Activated CD8-positive, alpha-beta memory T cell treated with anti-CD3 and anti-CD28 coated beads for 48 hours (primary cell): Measurements from ENCODE around the gene ZNF366.

ENCODE experiments used
- DNase-seq, 3 experiments: peaks; one replicate each; pipeline ENCODE4 v3.0.0-alpha.2; 2020; ENCODE audit warnings: low read depth in 2 of 3, low spot score in 2 of 3

Gene ZNF366

GRCh38 chr5:72441862-72442540, 65.2 kb downstream of the ZNF366 start:
- DNase-seq: no peak

- DNase-seq: no peak
These were observed 66.0 kb downstream of the ZNF366 start for GRCh38 chr5:72441094-72441723.

- no peak for DNase-seq
These were observed 67.0 kb downstream of the ZNF366 start for GRCh38 chr5:72440207-72440638.

- no peak for DNase-seq
These were observed 68.0 kb downstream of the ZNF366 start for GRCh38 chr5:72439192-72439591.

GRCh38 chr5:72438141-72438540, 69.1 kb downstream of the ZNF366 start:
- no peak for DNase-seq

GRCh38 chr5:72436796-72437471, 70.3 kb downstream of the ZNF366 start:
- no peak for DNase-seq

GRCh38 chr5:72434781-72435437, 72.3 kb downstream of the ZNF366 start:
- DNase-seq: no peak

GRCh38 chr5:72434056-72434780, 73.0 kb downstream of the ZNF366 start:
- no peak for DNase-seq

GRCh38 chr5:72433522-72433921, 73.7 kb downstream of the ZNF366 start:
- DNase-seq: no peak

- DNase-seq: no peak
These were observed 78.5 kb downstream of the ZNF366 start for GRCh38 chr5:72428669-72429068.

- DNase-seq: no peak
These were observed 79.4 kb downstream of the ZNF366 start for GRCh38 chr5:72427488-72428437.

GRCh38 chr5:72427016-72427415, 80.2 kb downstream of the ZNF366 start:
- no peak for DNase-seq

- no peak for DNase-seq
These were observed 81.2 kb downstream of the ZNF366 start for GRCh38 chr5:72426019-72426418.

- no peak for DNase-seq
These were observed 88.9 kb downstream of the ZNF366 start for GRCh38 chr5:72418271-72418670.

GRCh38 chr5:72417333-72418062, 89.7 kb downstream of the ZNF366 start:
- no peak for DNase-seq

- DNase-seq: no peak
These were observed 91.4 kb downstream of the ZNF366 start for GRCh38 chr5:72415616-72416325.

- no peak for DNase-seq
These were observed 94.7 kb downstream of the ZNF366 start for GRCh38 chr5:72412283-72413055.

GRCh38 chr5:72410688-72411295, 96.4 kb downstream of the ZNF366 start:
- DNase-seq: no peak
